ENCODE measurements around the gene PTPRM. TPM values are rescaled to one million over a fixed set of nuclear protein-coding genes. Genes with fewer than 3 reads are reported as not detected.

PTPRM gene
- total RNA-seq, 1 experiment from 2014 or later, result 45.6 TPM

GRCh38 chr18:8400825-8401224 is 833.7 kb downstream of the PTPRM start:
- no TSS peak for BruUV-seq (replicated peaks)
- Histone ChIP-seq H3K79me2 (ENCODE audit: low read length) (no peaks in the 10 kb centered on the region), H3K9ac (ENCODE audit: low read length) (no peak overlapping the region), H3K4me2 (ENCODE audit: low read length) (no peak overlapping the region), H3K4me1 (ENCODE audit: insufficient read depth, low read length) (no peaks in the 10 kb centered on the region), H3K4me3 (ENCODE audit: low read length) (no peak overlapping the region), H3K9me3 (ENCODE audit: low read length) (no peaks in the 10 kb centered on the region), H4K20me1 (ENCODE audit: low read length) (no peaks in the 10 kb centered on the region), H2AFZ (ENCODE audit: low read length) (no peak overlapping the region), H3K9me2 (replicated peaks; ENCODE audit: low read length) (no peaks in the 10 kb centered on the region), H3K36me3 (ENCODE audit: low read depth, low read length) (no peaks in the 10 kb centered on the region), H3K27me3 (ENCODE audit: low read length) (no peaks in the 10 kb centered on the region), H3F3A (ENCODE audit: low read length, unreplicated experiment) (no peaks in the 10 kb centered on the region), H3K27ac (ENCODE audit: low read length) (no peak overlapping the region)
- intact Hi-C loops (cut with micrococcal nuclease), result no loop called here
- ATAC-seq (no peak), DNase-seq (no peak)
- TF ChIP-seq EZH2phosphoT487 (IDR thresholded peaks at IDR 0.05; ENCODE audit: borderline replicate concordance, low read length) (no peak), EZH2 (IDR thresholded peaks at IDR 0.05; ENCODE audit: low read length, unreplicated experiment) (no peak), CTCF (conservative IDR thresholded peaks at IDR 0.05; ENCODE audit: low read depth, low read length) (no peak)
- POLR2A ChIA-PET (ENCODE audit: unreplicated experiment), result no interaction called here
- CTCF ChIA-PET, result no interaction called here

GRCh38 chr18:8401606-8402005 is 834.5 kb downstream of the PTPRM start:
- Histone ChIP-seq H3K27me3 (ENCODE audit: low read length) (no peaks in the 10 kb centered on the region), H3K4me3 (ENCODE audit: low read length) (no peak overlapping the region), H3K27ac (ENCODE audit: low read length) (no peak overlapping the region), H3K4me1 (ENCODE audit: insufficient read depth, low read length) (no peaks in the 10 kb centered on the region), H3K9ac (ENCODE audit: low read length) (no peak overlapping the region), H3K79me2 (ENCODE audit: low read length) (no peaks in the 10 kb centered on the region), H3K36me3 (ENCODE audit: low read depth, low read length) (no peaks in the 10 kb centered on the region), H3K9me3 (ENCODE audit: low read length) (no peaks in the 10 kb centered on the region), H3K9me2 (replicated peaks; ENCODE audit: low read length) (no peaks in the 10 kb centered on the region), H3K4me2 (ENCODE audit: low read length) (no peak overlapping the region), H3F3A (ENCODE audit: low read length, unreplicated experiment) (no peaks in the 10 kb centered on the region), H2AFZ (ENCODE audit: low read length) (no peak overlapping the region), H4K20me1 (ENCODE audit: low read length) (no peaks in the 10 kb centered on the region)
- DNase-seq, result no peak
- BruUV-seq (replicated peaks), result no TSS peak
- intact Hi-C loops (cut with micrococcal nuclease), result no loop called here
- POLR2A ChIA-PET (ENCODE audit: unreplicated experiment), result no interaction called here
- CTCF ChIA-PET, result no interaction called here
- ATAC-seq, result no peak
- TF ChIP-seq EZH2phosphoT487 (IDR thresholded peaks at IDR 0.05; ENCODE audit: borderline replicate concordance, low read length), result no peak
- no peak for TF ChIP-seq CTCF (conservative IDR thresholded peaks at IDR 0.05; ENCODE audit: low read depth, low read length)
- no peak for TF ChIP-seq EZH2 (IDR thresholded peaks at IDR 0.05; ENCODE audit: low read length, unreplicated experiment)

- Histone ChIP-seq H4K20me1 (ENCODE audit: low read length) (no peaks in the 10 kb centered on the region), H3K27me3 (ENCODE audit: low read length) (no peaks in the 10 kb centered on the region), H3K9ac (ENCODE audit: low read length) (no peak overlapping the region), H3K4me3 (ENCODE audit: low read length) (no peak overlapping the region), H2AFZ (ENCODE audit: low read length) (no peak overlapping the region), H3K79me2 (ENCODE audit: low read length) (no peaks in the 10 kb centered on the region), H3K9me3 (ENCODE audit: low read length) (no peaks in the 10 kb centered on the region), H3K36me3 (ENCODE audit: low read depth, low read length) (no peaks in the 10 kb centered on the region), H3K27ac (ENCODE audit: low read length) (no peak overlapping the region), H3K4me1 (ENCODE audit: insufficient read depth, low read length) (no peaks in the 10 kb centered on the region), H3K9me2 (replicated peaks; ENCODE audit: low read length) (no peaks in the 10 kb centered on the region), H3K4me2 (ENCODE audit: low read length) (no peak overlapping the region), H3F3A (ENCODE audit: low read length, unreplicated experiment) (no peaks in the 10 kb centered on the region)
- CTCF ChIA-PET, result no interaction called here
- intact Hi-C loops (cut with micrococcal nuclease), result no loop called here
- no peak for ATAC-seq
- TF ChIP-seq CTCF (conservative IDR thresholded peaks at IDR 0.05; ENCODE audit: low read depth, low read length), result no peak
- no peak for DNase-seq
- no TSS peak for BruUV-seq (replicated peaks)
- POLR2A ChIA-PET (ENCODE audit: unreplicated experiment), result no interaction called here
These were observed 835.1 kb downstream of the PTPRM start for GRCh38 chr18:8402237-8402636.
